ENCODE data around the gene HSD11B1.

The HSD11B1 gene

DNA sequence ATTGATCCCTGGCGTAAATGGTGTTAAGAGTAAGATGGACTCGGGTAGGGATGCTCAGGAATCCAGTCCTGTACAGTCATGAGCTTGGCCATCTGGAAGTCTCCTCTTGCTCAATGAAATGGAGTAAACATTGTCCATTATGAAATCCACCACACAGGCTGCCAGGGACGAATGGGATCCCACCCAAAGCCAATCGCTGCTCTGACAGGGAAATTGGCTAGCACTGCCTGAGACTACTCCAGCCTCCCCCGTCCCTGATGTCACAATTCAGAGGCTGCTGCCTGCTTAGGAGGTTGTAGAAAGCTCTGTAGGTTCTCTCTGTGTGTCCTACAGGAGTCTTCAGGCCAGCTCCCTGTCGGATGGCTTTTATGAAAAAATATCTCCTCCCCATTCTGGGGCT lies at the start of gene HSD11B1:
TSS of gene HSD11B1 (plus strand) at position 263 of the 400 bp plus-strand sequence. CDS start at position 360, 97 bp downstream.
- no peak within 1 kb of the TSS for H3K4me2 ChIP-seq
- H3K27me3 ChIP-seq: no peaks in the 10 kb centered on the region
- H4K20me1 ChIP-seq: no peaks in the 10 kb centered on the region
- no peak within 1 kb of the TSS for H3K4me3 ChIP-seq
- H3K9me3 ChIP-seq: peaks cover 8% of the 10 kb centered on the region; the same call in 1 of the 2 replicates
- no peak within 1 kb of the TSS for H3K27ac ChIP-seq
- H3K9ac ChIP-seq: no peak within 1 kb of the TSS
- no peak for TF ChIP-seq Cebpa-rat (IDR thresholded peaks at IDR 0.05)
- H3K4me1 ChIP-seq: no peaks in the 10 kb centered on the region
- no peaks in the 10 kb centered on the region for H3K36me3 ChIP-seq

DNA sequence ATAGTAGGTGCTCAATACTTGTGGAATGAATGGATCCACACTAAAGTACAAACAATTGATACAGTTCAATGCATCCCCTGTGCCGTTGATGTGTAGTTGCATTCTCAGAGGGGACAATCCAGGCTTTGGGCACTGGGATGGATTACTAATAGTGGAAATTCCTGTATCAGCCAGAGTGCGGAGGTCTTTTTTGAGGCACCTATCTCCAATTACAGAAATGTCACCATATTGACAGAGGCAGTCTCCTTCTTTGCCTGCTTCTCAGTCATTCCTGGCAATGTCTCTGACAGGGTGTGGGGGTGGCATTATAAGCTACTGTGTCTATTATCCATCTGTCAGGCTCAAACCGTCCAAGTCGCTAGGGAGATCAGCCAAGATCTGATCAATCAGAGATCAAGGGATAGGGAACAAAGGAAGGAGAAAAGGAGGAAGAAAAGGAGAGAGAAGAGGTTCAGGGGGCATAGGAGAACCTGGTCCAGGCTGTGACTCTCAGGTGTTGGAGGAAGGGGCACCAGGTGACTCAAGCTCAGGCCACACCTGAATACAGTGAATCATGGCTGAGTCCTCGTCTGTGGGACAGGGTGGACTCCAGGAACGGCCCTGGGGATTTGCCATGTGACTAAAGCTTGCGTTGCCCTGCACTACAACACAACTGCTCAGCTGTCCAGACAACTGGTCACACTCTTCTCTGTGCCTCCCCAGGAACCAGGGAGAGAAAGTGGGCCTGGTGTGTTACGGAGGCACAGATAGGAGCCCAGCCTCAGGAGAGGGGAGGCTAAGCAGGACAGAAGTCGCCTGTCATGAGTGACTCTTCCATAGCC lies 49.0 kb upstream of the HSD11B1 start:
- H3K9me3 ChIP-seq: no peaks in the 10 kb centered on the region
- H3K9ac ChIP-seq: no peak overlapping the region
- no peaks in the 10 kb centered on the region for H3K36me3 ChIP-seq
- H3K4me3 ChIP-seq: no peak overlapping the region
- peaks cover 63% of the 10 kb centered on the region for H3K4me1 ChIP-seq
- H3K27me3 ChIP-seq: no peaks in the 10 kb centered on the region
- TF ChIP-seq Cebpa-rat (IDR thresholded peaks at IDR 0.05): no peak
- H3K4me2 ChIP-seq: no peak overlapping the region
- no peak overlapping the region for H3K27ac ChIP-seq
- no peaks in the 10 kb centered on the region for H4K20me1 ChIP-seq

DNA sequence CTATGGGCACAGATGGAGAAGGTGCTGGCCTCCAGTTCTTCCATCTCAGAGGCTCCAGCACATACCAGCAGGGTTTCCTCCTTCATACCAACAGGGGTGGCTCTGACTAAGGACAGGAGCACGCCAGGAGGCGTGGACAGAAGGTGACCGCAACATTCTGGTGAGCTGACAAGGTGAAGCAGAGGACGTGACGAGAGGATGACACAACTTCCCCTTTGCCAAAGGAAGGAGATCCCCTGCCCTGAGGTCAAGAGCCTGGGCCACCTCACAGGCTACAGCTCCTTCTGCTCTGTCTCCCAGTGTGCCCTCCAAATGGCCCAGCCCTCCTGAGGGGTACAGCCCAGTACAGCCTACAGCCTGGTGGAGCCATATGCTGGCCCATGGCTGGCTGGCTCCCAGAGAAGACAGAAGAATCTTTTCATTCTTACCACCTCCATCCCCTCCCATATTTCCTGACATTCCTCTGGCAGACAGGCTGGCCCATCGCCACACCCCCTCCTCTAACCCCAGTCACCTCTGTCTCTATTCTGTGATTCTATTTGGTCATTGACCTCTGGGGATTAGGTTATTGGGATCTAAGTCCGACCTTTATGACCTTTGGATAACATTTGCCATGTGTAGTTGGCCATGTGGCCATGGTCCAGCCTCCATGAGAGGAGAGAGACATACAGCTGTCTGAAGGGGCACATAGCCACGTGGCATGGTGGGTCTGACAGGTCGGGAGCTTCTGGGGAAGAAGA lies 47.3 kb upstream of the HSD11B1 start:
- H3K36me3 ChIP-seq: no peaks in the 10 kb centered on the region
- H3K27me3 ChIP-seq: no peaks in the 10 kb centered on the region
- no peaks in the 10 kb centered on the region for H3K9me3 ChIP-seq
- H4K20me1 ChIP-seq: no peaks in the 10 kb centered on the region
- no peak overlapping the region for H3K27ac ChIP-seq
- no peak for TF ChIP-seq Cebpa-rat (IDR thresholded peaks at IDR 0.05)
- no peak overlapping the region for H3K9ac ChIP-seq
- no peak overlapping the region for H3K4me3 ChIP-seq
- no peak overlapping the region for H3K4me2 ChIP-seq
- peaks cover 65% of the 10 kb centered on the region for H3K4me1 ChIP-seq

DNA sequence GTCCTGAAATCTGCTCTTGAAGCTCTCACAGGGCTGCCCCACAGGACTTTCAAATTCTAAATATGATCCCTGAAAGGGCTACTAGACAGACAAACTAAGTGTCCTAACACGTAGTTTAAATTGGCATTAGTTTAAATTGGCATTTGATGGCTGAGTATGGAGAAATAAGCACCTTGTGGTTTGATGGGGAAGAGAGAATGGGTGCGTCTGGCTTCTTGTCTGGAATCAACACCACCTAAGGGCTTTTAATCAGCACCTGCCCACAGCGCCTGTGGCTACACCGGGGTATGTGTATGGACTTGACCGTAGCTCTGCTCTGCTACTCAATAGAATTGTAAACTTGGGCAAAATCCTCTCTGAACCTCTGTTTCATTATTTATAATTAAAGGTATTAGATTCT lies 46.7 kb upstream of the HSD11B1 start:
- H3K4me2 ChIP-seq: no peak overlapping the region
- H3K36me3 ChIP-seq: no peaks in the 10 kb centered on the region
- H3K4me3 ChIP-seq: no peak overlapping the region
- TF ChIP-seq Cebpa-rat (IDR thresholded peaks at IDR 0.05): no peak
- H3K9me3 ChIP-seq: no peaks in the 10 kb centered on the region
- H3K9ac ChIP-seq: no peak overlapping the region
- H3K27ac ChIP-seq: no peak overlapping the region
- no peaks in the 10 kb centered on the region for H4K20me1 ChIP-seq
- peaks cover 58% of the 10 kb centered on the region for H3K4me1 ChIP-seq
- H3K27me3 ChIP-seq: no peaks in the 10 kb centered on the region

DNA sequence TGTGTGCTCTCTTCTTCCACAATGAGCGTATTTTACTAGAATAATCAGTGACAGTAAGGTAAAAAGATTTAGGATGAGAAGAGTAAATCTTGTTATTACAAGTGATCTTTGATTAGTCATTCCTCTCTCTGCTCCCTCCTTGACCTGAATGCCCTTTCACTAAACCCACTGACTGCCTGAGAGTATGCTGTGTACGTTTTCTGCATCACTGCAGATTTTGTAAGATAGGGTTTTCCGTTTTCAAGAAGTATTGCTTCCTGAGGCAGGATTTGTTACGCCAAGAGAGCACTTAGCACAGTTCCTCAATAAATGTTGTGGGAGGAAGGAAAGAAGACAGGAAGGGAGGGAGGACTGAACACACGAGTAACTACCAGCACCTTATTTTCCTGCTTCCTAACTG lies 44.7 kb upstream of the HSD11B1 start:
- H3K27me3 ChIP-seq: no peaks in the 10 kb centered on the region
- peak overlapping the region; percentile 80 for H3K4me2 ChIP-seq
- H3K36me3 ChIP-seq: no peaks in the 10 kb centered on the region
- peaks cover 44% of the 10 kb centered on the region for H3K4me1 ChIP-seq
- H3K27ac ChIP-seq: no peak overlapping the region
- H3K9me3 ChIP-seq: no peaks in the 10 kb centered on the region
- H3K4me3 ChIP-seq: no peak overlapping the region
- no peaks in the 10 kb centered on the region for H4K20me1 ChIP-seq
- no peak overlapping the region; the same call in 1 of the 2 replicates for H3K9ac ChIP-seq
- TF ChIP-seq Cebpa-rat (IDR thresholded peaks at IDR 0.05): no peak

DNA sequence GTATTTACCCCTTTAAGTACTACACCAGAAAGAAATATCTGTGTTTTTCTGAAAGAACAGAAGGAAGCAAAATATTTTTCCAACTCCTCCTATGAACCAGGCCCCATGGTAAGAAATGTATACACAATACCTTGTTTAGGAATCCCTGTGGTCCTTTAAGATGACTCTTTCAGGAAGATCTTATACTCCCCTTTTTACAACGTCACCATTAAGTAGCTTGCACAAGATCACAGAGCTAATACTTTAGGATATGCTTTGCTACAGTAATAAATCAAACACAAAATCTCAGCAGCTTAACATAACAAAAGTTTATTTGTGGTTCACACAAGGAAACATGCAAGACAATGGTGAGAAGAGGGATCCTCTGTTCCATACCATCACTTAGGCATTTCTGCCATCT lies 43.6 kb upstream of the HSD11B1 start:
- TF ChIP-seq Cebpa-rat (IDR thresholded peaks at IDR 0.05): no peak
- Histone ChIP-seq H3K9ac (no peak overlapping the region), H3K27me3 (no peaks in the 10 kb centered on the region), H3K4me2 (peak overlapping the region; percentile 80), H3K4me3 (no peak overlapping the region), H3K9me3 (no peaks in the 10 kb centered on the region), H4K20me1 (no peaks in the 10 kb centered on the region), H3K27ac (no peak overlapping the region), H3K36me3 (no peaks in the 10 kb centered on the region), H3K4me1 (peaks cover 44% of the 10 kb centered on the region)

DNA sequence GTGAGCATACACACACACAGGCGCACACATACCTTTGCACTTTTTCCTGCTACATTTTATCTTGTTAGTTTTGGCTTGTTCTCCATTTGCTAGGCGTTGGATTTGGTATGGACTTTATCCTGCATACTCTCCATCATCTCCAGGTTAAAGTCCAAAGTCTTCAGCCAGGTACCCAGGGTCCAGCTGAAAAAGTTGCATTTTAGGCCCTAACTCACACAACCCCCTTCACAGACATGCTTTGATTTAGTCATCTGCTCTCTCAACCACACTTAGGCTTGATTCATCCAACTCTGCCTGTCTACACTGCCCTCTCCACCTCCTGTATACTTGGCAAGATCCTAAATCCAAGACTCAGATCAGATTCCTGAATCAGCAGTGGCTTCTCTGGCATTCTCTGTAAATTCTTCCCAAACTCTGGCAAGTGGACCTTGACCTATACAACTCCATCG lies 41.7 kb upstream of the HSD11B1 start:
- TF ChIP-seq Cebpa-rat (IDR thresholded peaks at IDR 0.05): no peak

DNA sequence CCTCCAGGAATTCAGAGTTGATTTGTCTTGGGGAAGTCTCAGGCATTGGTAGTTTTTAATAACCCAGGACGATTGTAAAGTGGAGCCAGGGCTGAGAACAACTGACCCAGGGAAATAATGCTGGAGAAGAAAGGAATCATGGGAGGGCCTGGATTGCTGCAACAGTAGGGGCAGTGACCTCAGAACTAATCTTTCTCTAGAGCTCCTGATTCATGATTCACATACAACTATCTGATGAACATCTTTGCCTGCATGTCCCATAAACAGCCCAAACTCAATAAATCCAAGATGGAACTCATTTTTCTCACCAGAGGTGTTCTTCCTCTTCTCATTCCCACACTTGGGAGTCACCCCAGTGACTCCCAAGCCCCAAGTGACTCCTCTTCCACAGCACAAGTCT lies 37.5 kb upstream of the HSD11B1 start:
- no peak overlapping the region for H3K4me3 ChIP-seq
- no peak overlapping the region for H3K27ac ChIP-seq
- no peak overlapping the region for H3K9ac ChIP-seq
- no peaks in the 10 kb centered on the region for H3K27me3 ChIP-seq
- TF ChIP-seq Cebpa-rat (IDR thresholded peaks at IDR 0.05): no peak
- no peak overlapping the region for H3K4me2 ChIP-seq
- H4K20me1 ChIP-seq: no peaks in the 10 kb centered on the region
- no peaks in the 10 kb centered on the region for H3K9me3 ChIP-seq
- peaks cover 1% of the 10 kb centered on the region; the same call in 1 of the 2 replicates for H3K4me1 ChIP-seq
- no peaks in the 10 kb centered on the region for H3K36me3 ChIP-seq

More for the DNA sequence above, 41.7 kb upstream of the HSD11B1 start:
- Histone ChIP-seq H3K36me3 (no peaks in the 10 kb centered on the region), H3K4me3 (no peak overlapping the region), H3K4me2 (no peak overlapping the region), H3K9me3 (no peaks in the 10 kb centered on the region), H3K9ac (no peak overlapping the region), H3K4me1 (peaks cover 43% of the 10 kb centered on the region), H4K20me1 (no peaks in the 10 kb centered on the region), H3K27me3 (no peaks in the 10 kb centered on the region), H3K27ac (no peak overlapping the region)

DNA sequence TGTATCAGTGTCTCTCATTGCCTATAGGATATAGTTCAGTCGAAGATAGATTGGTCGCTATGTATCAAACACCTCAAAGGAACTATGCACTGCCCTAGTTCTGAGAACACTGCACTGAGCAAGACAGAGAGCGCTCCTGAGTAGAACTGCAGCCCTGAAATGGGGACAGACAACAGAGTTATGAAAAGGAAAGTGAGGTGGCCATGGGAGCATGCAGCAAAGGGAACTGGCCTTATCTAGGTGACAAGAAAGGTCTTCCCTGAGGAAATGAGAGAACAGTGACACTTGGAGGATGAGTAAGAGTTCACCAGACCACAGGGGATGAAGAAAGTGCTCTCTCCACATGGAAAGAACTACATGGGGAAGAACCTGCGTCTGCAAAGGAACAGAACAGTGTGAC lies 36.9 kb upstream of the HSD11B1 start:
- TF ChIP-seq Cebpa-rat (IDR thresholded peaks at IDR 0.05): no peak
- no peaks in the 10 kb centered on the region for H3K9me3 ChIP-seq
- no peaks in the 10 kb centered on the region for H3K4me1 ChIP-seq
- H3K27me3 ChIP-seq: no peaks in the 10 kb centered on the region
- no peak overlapping the region for H3K27ac ChIP-seq
- H3K4me2 ChIP-seq: no peak overlapping the region
- no peak overlapping the region for H3K4me3 ChIP-seq
- no peaks in the 10 kb centered on the region for H3K36me3 ChIP-seq
- H3K9ac ChIP-seq: no peak overlapping the region
- H4K20me1 ChIP-seq: no peaks in the 10 kb centered on the region

All from BLaER1 (cell line).